Measurements from ENCODE around the gene UBE2QL1. TPM values are rescaled to one million over a fixed set of nuclear protein-coding genes. Genes with fewer than 3 reads are reported as not detected.

Gene UBE2QL1
- total RNA-seq, 1 donor from 2014 or later: 2.5 TPM

GRCh38 chr5:6487081-6487480 lies 38.4 kb downstream of the UBE2QL1 start:
- no peaks in the 10 kb centered on the region for H3K4me1 ChIP-seq
- H3K4me3 ChIP-seq: no peak overlapping the region
- no peak for TF ChIP-seq POLR2AphosphoS5 (IDR thresholded peaks at IDR 0.05; ENCODE audit: insufficient read depth in 1 of 2, low read depth in 1 of 2)
- TF ChIP-seq CTCF (IDR thresholded peaks at IDR 0.05): no peak
- no peak for TF ChIP-seq POLR2A (IDR thresholded peaks at IDR 0.05)
- H3K27me3 ChIP-seq: no peaks in the 10 kb centered on the region
- no peaks in the 10 kb centered on the region for H3K36me3 ChIP-seq
- no peak overlapping the region for H3K27ac ChIP-seq
- no peaks in the 10 kb centered on the region for H3K9me3 ChIP-seq
- no peak for DNase-seq (ENCODE audit: extremely low spot score in 2 of 2)
- intact Hi-C loops (cut with DNase I): no loop called here

GRCh38 chr5:6488021-6488420 lies 39.4 kb downstream of the UBE2QL1 start:
- no peaks in the 10 kb centered on the region for H3K36me3 ChIP-seq
- H3K27ac ChIP-seq: no peak overlapping the region
- no peak overlapping the region for H3K4me3 ChIP-seq
- no peaks in the 10 kb centered on the region for H3K4me1 ChIP-seq
- no peak for DNase-seq (ENCODE audit: extremely low spot score in 2 of 2)
- no peaks in the 10 kb centered on the region for H3K9me3 ChIP-seq
- TF ChIP-seq POLR2AphosphoS5 (IDR thresholded peaks at IDR 0.05; ENCODE audit: insufficient read depth in 1 of 2, low read depth in 1 of 2) (no peak), CTCF (IDR thresholded peaks at IDR 0.05) (no peak), POLR2A (IDR thresholded peaks at IDR 0.05) (no peak)
- intact Hi-C loops (cut with DNase I): no loop called here
- no peaks in the 10 kb centered on the region for H3K27me3 ChIP-seq

GRCh38 chr5:6489643-6490185 lies 41.1 kb downstream of the UBE2QL1 start:
- H3K27me3 ChIP-seq: no peaks in the 10 kb centered on the region
- no peak for DNase-seq (ENCODE audit: extremely low spot score in 2 of 2)
- no peaks in the 10 kb centered on the region for H3K9me3 ChIP-seq
- H3K27ac ChIP-seq: no peak overlapping the region
- H3K4me3 ChIP-seq: no peak overlapping the region
- H3K4me1 ChIP-seq: no peaks in the 10 kb centered on the region
- no peaks in the 10 kb centered on the region for H3K36me3 ChIP-seq
- intact Hi-C loops (cut with DNase I): no loop called here
- TF ChIP-seq CTCF (IDR thresholded peaks at IDR 0.05) (no peak), POLR2AphosphoS5 (IDR thresholded peaks at IDR 0.05; ENCODE audit: insufficient read depth in 1 of 2, low read depth in 1 of 2) (no peak), POLR2A (IDR thresholded peaks at IDR 0.05) (no peak)

DNA sequence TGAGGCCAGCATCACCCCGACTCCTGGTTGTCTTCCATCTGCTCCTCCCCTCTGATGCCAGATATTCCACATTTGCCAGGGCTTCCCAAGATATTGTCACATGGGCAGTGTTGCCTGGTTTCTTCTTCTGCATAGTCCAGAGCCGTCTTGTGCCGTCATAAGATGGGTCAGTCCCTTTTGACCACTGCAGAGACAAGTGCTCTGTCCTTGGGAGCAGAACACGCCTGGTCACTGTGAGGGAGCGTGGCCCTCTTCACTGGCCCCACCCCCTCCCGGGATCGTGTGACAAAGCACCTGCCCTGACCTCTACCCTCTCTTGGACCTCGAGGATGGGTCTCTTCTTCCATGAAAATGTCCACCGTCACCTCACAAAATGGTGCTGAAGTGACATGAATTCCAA lies 41.6 kb downstream of the UBE2QL1 start:
- no peaks in the 10 kb centered on the region for H3K27me3 ChIP-seq
- TF ChIP-seq POLR2AphosphoS5 (IDR thresholded peaks at IDR 0.05; ENCODE audit: insufficient read depth in 1 of 2, low read depth in 1 of 2): no peak
- TF ChIP-seq POLR2A (IDR thresholded peaks at IDR 0.05): no peak
- no peak for TF ChIP-seq CTCF (IDR thresholded peaks at IDR 0.05)
- H3K4me1 ChIP-seq: no peaks in the 10 kb centered on the region
- no peaks in the 10 kb centered on the region for H3K36me3 ChIP-seq
- no peak overlapping the region for H3K27ac ChIP-seq
- intact Hi-C loops (cut with DNase I): no loop called here
- H3K9me3 ChIP-seq: no peaks in the 10 kb centered on the region
- no peak for DNase-seq (ENCODE audit: extremely low spot score in 2 of 2)
- no peak overlapping the region for H3K4me3 ChIP-seq

GRCh38 chr5:6490693-6491092 lies 42.0 kb downstream of the UBE2QL1 start:
- Histone ChIP-seq H3K27ac (no peak overlapping the region), H3K4me3 (no peak overlapping the region), H3K9me3 (no peaks in the 10 kb centered on the region), H3K27me3 (no peaks in the 10 kb centered on the region), H3K36me3 (no peaks in the 10 kb centered on the region), H3K4me1 (no peaks in the 10 kb centered on the region)
- DNase-seq (ENCODE audit: extremely low spot score in 2 of 2): peak in 1 of 2 donors; percentile 43
- TF ChIP-seq POLR2A (IDR thresholded peaks at IDR 0.05) (no peak), CTCF (IDR thresholded peaks at IDR 0.05) (no peak), POLR2AphosphoS5 (IDR thresholded peaks at IDR 0.05; ENCODE audit: insufficient read depth in 1 of 2, low read depth in 1 of 2) (no peak)
- intact Hi-C loops (cut with DNase I): no loop called here
